GM19324 (cell line): ENCODE data around the gene CHD9NB.

Experiments
- ATAC-seq: cut with Tn5 transposase; IDR thresholded peaks from one replicate; pipeline ENCODE4 v1.9.1; 2021; ENCODE audit warnings: mild to moderate bottlenecking, moderate library complexity; ENCODE audit not compliant: unreplicated experiment, low FRiP score

The CHD9NB gene

GRCh38 chr16:53052519-53053501 is at the start of gene CHD9NB:
Gene CHD9NB (minus strand): TSS chr16:53052897. CDS start chr16:53044158, 8,739 bp downstream.
- ATAC-seq = no peak

GRCh38 chr16:53100889-53101288 is 48.2 kb upstream of the CHD9NB start:
- no peak for ATAC-seq

- no peak for ATAC-seq
Measured at GRCh38 chr16:53100131-53100748, 47.5 kb upstream of the CHD9NB start.

GRCh38 chr16:53099318-53100130 is 46.8 kb upstream of the CHD9NB start:
- ATAC-seq = peak; percentile 51

GRCh38 chr16:53098526-53099317 is 46.0 kb upstream of the CHD9NB start:
- ATAC-seq = peak; percentile 68

- no peak for ATAC-seq
Measured at GRCh38 chr16:53097190-53097589, 44.5 kb upstream of the CHD9NB start.

GRCh38 chr16:53094013-53094630 is 41.4 kb upstream of the CHD9NB start:
- ATAC-seq = peak; percentile 49

- ATAC-seq = no peak
Measured at GRCh38 chr16:53093162-53093744, 40.6 kb upstream of the CHD9NB start.

- ATAC-seq = no peak
Measured at GRCh38 chr16:53092284-53092683, 39.6 kb upstream of the CHD9NB start.

GRCh38 chr16:53091466-53092211 is 38.9 kb upstream of the CHD9NB start:
- no peak for ATAC-seq

GRCh38 chr16:53090591-53091411 is 38.1 kb upstream of the CHD9NB start:
- peak; percentile 53 for ATAC-seq

- no peak for ATAC-seq
Measured at GRCh38 chr16:53090286-53090590, 37.5 kb upstream of the CHD9NB start.

GRCh38 chr16:53089434-53090285 is 37.0 kb upstream of the CHD9NB start:
- no peak for ATAC-seq

- no peak for ATAC-seq
Measured at GRCh38 chr16:53087101-53087500, 34.4 kb upstream of the CHD9NB start.

- no peak for ATAC-seq
Measured at GRCh38 chr16:53085931-53086421, 33.3 kb upstream of the CHD9NB start.

- no peak for ATAC-seq
Measured at GRCh38 chr16:53085369-53085843, 32.7 kb upstream of the CHD9NB start.
